Type B pancreatic cell (in vitro differentiated cells): ENCODE results near the gene ALDOA. TPM values are rescaled to one million over a fixed set of nuclear protein-coding genes. Genes with fewer than 3 reads are reported as not detected.

Experiments
- total RNA-seq: library from RNA; stranded (reverse); gene quantifications from 2 replicates; pipeline ENCODE4 v1.2.1, GENCODE V29; 2021; ENCODE audit warnings: low replicate concordance

Gene ALDOA
- total RNA-seq, 1 donor from 2014 or later: 620 TPM

Other genes starting within 250 kb of the ALDOA start
- 25.5 and 33.5 TPM in 2 replicates for gene PAGR1, start 249.6 kb upstream of the ALDOA start, total RNA-seq
- gene MVP, start 245.3 kb upstream of the ALDOA start, total RNA-seq: 27.4 and 46.3 TPM in 2 replicates
- 58.0 and 73.3 TPM in 2 replicates for gene CDIPT, start 202.5 kb upstream of the ALDOA start, total RNA-seq
- gene SEZ6L2, start 166.2 kb upstream of the ALDOA start, total RNA-seq: 19.3 and 19.4 TPM in 2 replicates
- gene ASPHD1, start 165.3 kb upstream of the ALDOA start, total RNA-seq: 7.8 TPM in 2 replicates
- 17.9 and 20.6 TPM in 2 replicates for gene KCTD13, start 139.5 kb upstream of the ALDOA start, total RNA-seq
- 72.4 and 73.5 TPM in 2 replicates for gene TMEM219, start 103.7 kb upstream of the ALDOA start, total RNA-seq
- gene TAOK2, start 91.9 kb upstream of the ALDOA start, total RNA-seq: 42.6 and 52.4 TPM in 2 replicates
- gene HIRIP3, start 70.1 kb upstream of the ALDOA start, total RNA-seq: 13.7 and 20.9 TPM in 2 replicates
- gene INO80E, start 69.5 kb upstream of the ALDOA start, total RNA-seq: 52.8 and 78.7 TPM in 2 replicates
- 6.9 and 9.7 TPM in 2 replicates for gene DOC2A, start 54.7 kb upstream of the ALDOA start, total RNA-seq
- not detected in 2 replicates for gene C16orf92, start 42.6 kb upstream of the ALDOA start, total RNA-seq
- 0.31 and 2.1 TPM in 2 replicates for gene TLCD3B, start 34.5 kb upstream of the ALDOA start, total RNA-seq
- 128 and 155 TPM in 2 replicates for gene PPP4C, start 10.2 kb downstream of the ALDOA start, total RNA-seq
- 1.6 TPM in 2 replicates for gene TBX6, start 26.2 kb downstream of the ALDOA start, total RNA-seq
- 37.9 and 61.9 TPM in 2 replicates for gene YPEL3, start 30.5 kb downstream of the ALDOA start, total RNA-seq
- 19.7 and 23.2 TPM in 2 replicates for gene GDPD3, start 47.8 kb downstream of the ALDOA start, total RNA-seq
- 79.6 and 88.0 TPM in 2 replicates for gene MAPK3, start 57.5 kb downstream of the ALDOA start, total RNA-seq
- gene CORO1A, start 117.8 kb downstream of the ALDOA start, total RNA-seq: 10.8 and 21.3 TPM in 2 replicates
- 82.9 and 148 TPM in 2 replicates for gene BOLA2B, start 127.9 kb downstream of the ALDOA start, total RNA-seq
- gene SLX1A, start 128.1 kb downstream of the ALDOA start, total RNA-seq: 27.6 and 28.0 TPM in 2 replicates
- gene SULT1A3, start 133.5 kb downstream of the ALDOA start, total RNA-seq: 27.7 and 33.0 TPM in 2 replicates
- gene NPIPB13, start 182.7 kb downstream of the ALDOA start, total RNA-seq: 9.1 and 15.3 TPM in 2 replicates